Measurements from ENCODE around the gene KPNA6.
"Not testable (repeated sequence)": the region's sequence is repeated elsewhere in the genome, so short reads cannot be mapped to it uniquely, and the experiment has no call there.

KPNA6 gene

GRCh38 chr1:32074841-32075240 lies 33.0 kb upstream of the KPNA6 start:
- no peak overlapping the region for H3K56ac ChIP-seq (ENCODE audit: low read length)
- H3K79me1 ChIP-seq (ENCODE audit: low read length), result peaks cover 2% of the 10 kb centered on the region
- DNase-seq, result no peak
- H4K5ac ChIP-seq (ENCODE audit: low read length), result no peak overlapping the region
- no peak overlapping the region for H3K18ac ChIP-seq (ENCODE audit: low read length)
- H3K9ac ChIP-seq (ENCODE audit: low read length), result no peak overlapping the region
- H2BK5ac ChIP-seq (ENCODE audit: low read length), result no peak overlapping the region
- H3K27ac ChIP-seq (ENCODE audit: low read depth, low read length), result no peak overlapping the region
- H3K4ac ChIP-seq (ENCODE audit: low read depth, low read length), result no peak overlapping the region
- no peaks in the 10 kb centered on the region for H3K27me3 ChIP-seq (ENCODE audit: insufficient read depth, low read length, poor library complexity)
- no peak overlapping the region for H4K8ac ChIP-seq (ENCODE audit: low read depth, low read length)
- peaks cover 5% of the 10 kb centered on the region for H3K36me3 ChIP-seq (ENCODE audit: control insufficient read depth, insufficient read depth, low read length)
- peaks cover 5% of the 10 kb centered on the region for H3K4me1 ChIP-seq (ENCODE audit: control insufficient read depth, low read depth, low read length)
- WGBS (ENCODE audit: extremely low coverage, insufficient coverage, low lambda C conversion rate), result no CpG with 5 or more reads among the region's 9 CpGs
- no peak overlapping the region for H3K23ac ChIP-seq (ENCODE audit: low read length)
- no peak overlapping the region for H2BK120ac ChIP-seq (ENCODE audit: low read depth, low read length)
- H3K79me2 ChIP-seq (ENCODE audit: control insufficient read depth, insufficient read depth, low read length), result peaks cover 10% of the 10 kb centered on the region
- H3K4me3 ChIP-seq (ENCODE audit: low read length), result no peak overlapping the region
- no peak overlapping the region for H2BK15ac ChIP-seq (replicated peaks; ENCODE audit: low read depth)
- H3K4me2 ChIP-seq (ENCODE audit: low read length), result no peak overlapping the region
- no peak overlapping the region for H2AK5ac ChIP-seq (ENCODE audit: low read length)

DNA sequence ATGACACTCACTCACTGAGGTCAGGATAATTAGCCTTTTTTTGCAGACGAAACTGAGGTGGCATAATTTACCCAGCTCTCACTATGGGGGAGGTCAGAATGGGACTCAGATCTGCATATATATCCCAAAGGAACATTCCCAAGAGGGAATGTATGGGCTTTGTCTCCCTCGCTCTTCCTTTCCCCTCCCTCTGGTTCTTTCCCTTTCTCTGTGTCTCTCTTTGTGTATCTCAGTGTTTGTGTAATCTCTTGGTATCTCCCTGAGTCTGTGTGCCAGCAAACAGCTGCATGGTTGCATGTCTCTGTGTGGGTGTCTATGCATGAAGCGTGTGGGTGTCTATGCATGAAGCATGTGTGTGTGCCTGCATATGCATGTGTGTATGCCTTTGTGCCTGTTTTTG lies 30.4 kb upstream of the KPNA6 start:
- Histone ChIP-seq H4K5ac (ENCODE audit: low read length) (no peak overlapping the region), H3K9ac (ENCODE audit: low read length) (no peak overlapping the region), H3K4me3 (ENCODE audit: low read length) (no peak overlapping the region), H3K18ac (ENCODE audit: low read length) (no peak overlapping the region), H3K79me2 (ENCODE audit: control insufficient read depth, insufficient read depth, low read length) (peaks cover 10% of the 10 kb centered on the region), H2AK5ac (ENCODE audit: low read length) (no peak overlapping the region), H3K27me3 (ENCODE audit: insufficient read depth, low read length, poor library complexity) (no peaks in the 10 kb centered on the region), H2BK15ac (replicated peaks; ENCODE audit: low read depth) (no peak overlapping the region), H3K56ac (ENCODE audit: low read length) (no peak overlapping the region), H3K27ac (ENCODE audit: low read depth, low read length) (no peak overlapping the region), H2BK5ac (ENCODE audit: low read length) (no peak overlapping the region), H3K4me2 (ENCODE audit: low read length) (no peak overlapping the region), H3K4ac (ENCODE audit: low read depth, low read length) (no peak overlapping the region), H2BK120ac (ENCODE audit: low read depth, low read length) (no peak overlapping the region), H3K23ac (ENCODE audit: low read length) (no peak overlapping the region), H3K36me3 (ENCODE audit: control insufficient read depth, insufficient read depth, low read length) (peaks cover 5% of the 10 kb centered on the region), H3K79me1 (ENCODE audit: low read length) (peaks cover 2% of the 10 kb centered on the region), H4K8ac (ENCODE audit: low read depth, low read length) (no peak overlapping the region), H3K4me1 (ENCODE audit: control insufficient read depth, low read depth, low read length) (peaks cover 5% of the 10 kb centered on the region)
- DNase-seq, result no peak
- no CpG with 5 or more reads among the region's 3 CpGs for WGBS (ENCODE audit: extremely low coverage, insufficient coverage, low lambda C conversion rate)

DNA sequence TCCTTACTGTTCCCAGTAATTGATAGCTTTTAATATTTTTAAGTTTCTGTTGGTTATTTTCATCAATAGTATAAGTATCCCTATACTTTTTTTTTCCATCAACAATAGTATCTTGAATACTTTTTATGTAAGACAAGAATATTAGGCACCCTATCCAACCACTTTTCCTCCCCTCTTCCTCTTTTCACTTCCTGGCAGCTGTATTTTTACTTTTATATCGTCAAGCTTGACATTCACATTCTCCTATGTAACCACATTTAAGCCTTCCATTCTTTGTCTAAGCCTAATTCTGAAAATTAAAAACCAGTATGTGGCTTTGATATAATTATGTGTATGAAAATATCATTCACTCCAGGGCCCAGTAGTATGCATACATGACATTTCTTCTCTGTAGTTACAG lies 25.8 kb upstream of the KPNA6 start:
- no peaks in the 10 kb centered on the region for H3K79me1 ChIP-seq (ENCODE audit: low read length)
- H2BK120ac ChIP-seq (ENCODE audit: low read depth, low read length), result no peak overlapping the region
- H3K23ac ChIP-seq (ENCODE audit: low read length), result no peak overlapping the region
- H3K4me3 ChIP-seq (ENCODE audit: low read length), result no peak overlapping the region
- no peak overlapping the region for H2BK15ac ChIP-seq (replicated peaks; ENCODE audit: low read depth)
- H2BK5ac ChIP-seq (ENCODE audit: low read length), result no peak overlapping the region
- H3K27me3 ChIP-seq (ENCODE audit: insufficient read depth, low read length, poor library complexity), result no peaks in the 10 kb centered on the region
- no peak overlapping the region for H3K4ac ChIP-seq (ENCODE audit: low read depth, low read length)
- H3K4me1 ChIP-seq (ENCODE audit: control insufficient read depth, low read depth, low read length), result no peaks in the 10 kb centered on the region
- no peak overlapping the region for H3K27ac ChIP-seq (ENCODE audit: low read depth, low read length)
- WGBS (ENCODE audit: extremely low coverage, insufficient coverage, low lambda C conversion rate), result no CpG with 5 or more reads among the region's 1 CpG
- peaks cover 5% of the 10 kb centered on the region for H3K36me3 ChIP-seq (ENCODE audit: control insufficient read depth, insufficient read depth, low read length)
- H3K9ac ChIP-seq (ENCODE audit: low read length), result no peak overlapping the region
- no peaks in the 10 kb centered on the region for H3K79me2 ChIP-seq (ENCODE audit: control insufficient read depth, insufficient read depth, low read length)
- H3K4me2 ChIP-seq (ENCODE audit: low read length), result no peak overlapping the region
- no peak overlapping the region for H3K56ac ChIP-seq (ENCODE audit: low read length)
- H3K18ac ChIP-seq (ENCODE audit: low read length), result no peak overlapping the region
- DNase-seq, result no peak
- H4K8ac ChIP-seq (ENCODE audit: low read depth, low read length), result no peak overlapping the region
- no peak overlapping the region for H2AK5ac ChIP-seq (ENCODE audit: low read length)
- H4K5ac ChIP-seq (ENCODE audit: low read length), result no peak overlapping the region

DNA sequence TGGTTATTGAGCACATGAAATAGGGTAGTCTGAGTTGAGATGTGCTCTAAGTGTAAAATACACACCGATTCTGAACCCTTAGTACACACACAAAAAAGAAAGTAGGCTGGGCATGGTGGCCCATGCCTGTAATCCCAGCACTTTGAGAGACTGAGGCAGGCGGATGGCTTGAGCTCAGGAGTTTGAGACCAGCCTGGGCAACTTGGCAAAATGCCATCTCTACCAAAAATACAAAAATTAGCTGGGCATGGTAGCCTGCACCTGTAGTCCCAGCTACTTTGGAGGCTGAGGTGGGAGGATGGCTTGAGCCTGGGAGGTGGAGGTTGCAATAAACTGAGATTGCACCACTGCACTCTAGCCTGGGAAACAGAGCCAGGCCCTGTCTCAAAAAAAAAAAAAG lies 21.5 kb upstream of the KPNA6 start:
- WGBS (ENCODE audit: extremely low coverage, insufficient coverage, low lambda C conversion rate), result no CpG with 5 or more reads among the region's 2 CpGs
- not testable (repeated sequence) for H3K36me3 ChIP-seq (ENCODE audit: control insufficient read depth, insufficient read depth, low read length); H3K18ac ChIP-seq (ENCODE audit: low read length); H3K4me1 ChIP-seq (ENCODE audit: control insufficient read depth, low read depth, low read length); H3K79me1 ChIP-seq (ENCODE audit: low read length); H2BK5ac ChIP-seq (ENCODE audit: low read length); H4K5ac ChIP-seq (ENCODE audit: low read length); H3K56ac ChIP-seq (ENCODE audit: low read length); H3K4ac ChIP-seq (ENCODE audit: low read depth, low read length); H3K4me2 ChIP-seq (ENCODE audit: low read length); H3K4me3 ChIP-seq (ENCODE audit: low read length); H2AK5ac ChIP-seq (ENCODE audit: low read length); H3K27me3 ChIP-seq (ENCODE audit: insufficient read depth, low read length, poor library complexity); H2BK15ac ChIP-seq (replicated peaks; ENCODE audit: low read depth); DNase-seq; H3K9ac ChIP-seq (ENCODE audit: low read length); H3K27ac ChIP-seq (ENCODE audit: low read depth, low read length); H3K79me2 ChIP-seq (ENCODE audit: control insufficient read depth, insufficient read depth, low read length); H3K23ac ChIP-seq (ENCODE audit: low read length); H4K8ac ChIP-seq (ENCODE audit: low read depth, low read length); H2BK120ac ChIP-seq (ENCODE audit: low read depth, low read length)

- no peak overlapping the region for H2BK5ac ChIP-seq (ENCODE audit: low read length)
- no peak overlapping the region for H2BK120ac ChIP-seq (ENCODE audit: low read depth, low read length)
- no peak overlapping the region for H4K8ac ChIP-seq (ENCODE audit: low read depth, low read length)
- H3K4ac ChIP-seq (ENCODE audit: low read depth, low read length), result no peak overlapping the region
- no peak overlapping the region for H3K23ac ChIP-seq (ENCODE audit: low read length)
- no peak overlapping the region for H4K5ac ChIP-seq (ENCODE audit: low read length)
- peaks cover 12% of the 10 kb centered on the region for H3K36me3 ChIP-seq (ENCODE audit: control insufficient read depth, insufficient read depth, low read length)
- no peak overlapping the region for H3K9ac ChIP-seq (ENCODE audit: low read length)
- no peak overlapping the region for H2BK15ac ChIP-seq (replicated peaks; ENCODE audit: low read depth)
- H3K79me1 ChIP-seq (ENCODE audit: low read length), result no peaks in the 10 kb centered on the region
- no peak overlapping the region for H3K27ac ChIP-seq (ENCODE audit: low read depth, low read length)
- no peak overlapping the region for H3K56ac ChIP-seq (ENCODE audit: low read length)
- no peak overlapping the region for H2AK5ac ChIP-seq (ENCODE audit: low read length)
- H3K4me1 ChIP-seq (ENCODE audit: control insufficient read depth, low read depth, low read length), result no peaks in the 10 kb centered on the region
- WGBS (ENCODE audit: extremely low coverage, insufficient coverage, low lambda C conversion rate), result no CpG with 5 or more reads among the region's 8 CpGs
- no peaks in the 10 kb centered on the region for H3K79me2 ChIP-seq (ENCODE audit: control insufficient read depth, insufficient read depth, low read length)
- no peaks in the 10 kb centered on the region for H3K27me3 ChIP-seq (ENCODE audit: insufficient read depth, low read length, poor library complexity)
- H3K4me2 ChIP-seq (ENCODE audit: low read length), result no peak overlapping the region
- no peak overlapping the region for H3K4me3 ChIP-seq (ENCODE audit: low read length)
- no peak for DNase-seq
- H3K18ac ChIP-seq (ENCODE audit: low read length), result no peak overlapping the region
Observed at GRCh38 chr1:32091176-32091575, 16.7 kb upstream of the KPNA6 start.

- no peak overlapping the region for H3K23ac ChIP-seq (ENCODE audit: low read length)
- H2BK15ac ChIP-seq (replicated peaks; ENCODE audit: low read depth), result no peak overlapping the region
- H3K36me3 ChIP-seq (ENCODE audit: control insufficient read depth, insufficient read depth, low read length), result peaks cover 12% of the 10 kb centered on the region
- H3K56ac ChIP-seq (ENCODE audit: low read length), result no peak overlapping the region
- H4K8ac ChIP-seq (ENCODE audit: low read depth, low read length), result no peak overlapping the region
- no peak overlapping the region for H2BK5ac ChIP-seq (ENCODE audit: low read length)
- DNase-seq, result no peak
- H3K4me1 ChIP-seq (ENCODE audit: control insufficient read depth, low read depth, low read length), result no peaks in the 10 kb centered on the region
- H3K4me3 ChIP-seq (ENCODE audit: low read length), result no peak overlapping the region
- H2AK5ac ChIP-seq (ENCODE audit: low read length), result no peak overlapping the region
- no CpG with 5 or more reads among the region's 15 CpGs for WGBS (ENCODE audit: extremely low coverage, insufficient coverage, low lambda C conversion rate)
- H3K27ac ChIP-seq (ENCODE audit: low read depth, low read length), result no peak overlapping the region
- no peak overlapping the region for H3K4me2 ChIP-seq (ENCODE audit: low read length)
- H3K18ac ChIP-seq (ENCODE audit: low read length), result no peak overlapping the region
- no peak overlapping the region for H3K4ac ChIP-seq (ENCODE audit: low read depth, low read length)
- H3K79me1 ChIP-seq (ENCODE audit: low read length), result no peaks in the 10 kb centered on the region
- no peaks in the 10 kb centered on the region for H3K79me2 ChIP-seq (ENCODE audit: control insufficient read depth, insufficient read depth, low read length)
- no peak overlapping the region for H2BK120ac ChIP-seq (ENCODE audit: low read depth, low read length)
- H3K9ac ChIP-seq (ENCODE audit: low read length), result no peak overlapping the region
- H3K27me3 ChIP-seq (ENCODE audit: insufficient read depth, low read length, poor library complexity), result no peaks in the 10 kb centered on the region
- H4K5ac ChIP-seq (ENCODE audit: low read length), result no peak overlapping the region
Observed at GRCh38 chr1:32091591-32091990, 16.3 kb upstream of the KPNA6 start.
